ENCODE data around the gene XXYLT1. TPM values are rescaled to one million over a fixed set of nuclear protein-coding genes. Genes with fewer than 3 reads are reported as not detected.
"Not testable (repeated sequence)": the region's sequence is repeated elsewhere in the genome, so short reads cannot be mapped to it uniquely, and the experiment has no call there.

XXYLT1 gene
- total RNA-seq, 1 experiment from 2014 or later: 29.2 TPM

DNA sequence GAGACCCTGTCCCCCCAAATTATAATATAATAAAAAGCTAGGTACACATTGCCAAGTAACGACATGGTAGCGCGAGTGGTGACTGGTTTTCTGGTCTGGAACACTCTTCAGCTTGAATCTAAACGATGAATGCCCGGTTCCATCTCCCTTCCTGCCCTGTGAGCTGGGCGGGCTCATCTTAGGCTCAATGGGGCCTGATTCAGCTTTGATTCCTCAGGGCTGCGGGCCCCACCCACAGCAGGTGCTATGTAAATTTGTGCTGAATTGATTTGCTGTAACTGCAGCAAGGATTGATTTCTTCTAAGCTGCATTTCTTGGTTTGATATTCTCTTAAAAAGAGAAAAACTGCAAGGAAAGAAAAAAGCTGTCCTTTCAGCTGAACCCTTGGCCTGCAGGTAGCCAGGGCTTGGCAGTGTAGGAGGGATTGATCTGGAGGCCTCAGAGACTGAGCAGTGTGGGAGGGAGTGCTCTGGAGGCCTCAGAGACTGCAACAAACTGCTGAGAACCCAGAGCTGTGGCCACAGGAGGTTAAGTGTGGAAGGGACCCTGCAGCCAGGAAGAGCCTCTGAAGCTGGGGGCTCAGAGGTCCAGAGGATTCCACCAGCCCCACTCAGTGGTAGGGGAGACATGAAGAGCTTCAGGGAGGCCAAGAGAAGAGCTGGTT, 231.6 kb downstream of the XXYLT1 start:
- peaks cover 5% of the 10 kb centered on the region for H3K36me3 Mint-ChIP-seq (ENCODE audit: insufficient read depth, unreplicated experiment)
- no peak overlapping the region for H3K4me3 Mint-ChIP-seq (ENCODE audit: low read depth, unreplicated experiment)
- peaks cover 50% of the 10 kb centered on the region for H3K4me1 Mint-ChIP-seq (ENCODE audit: low read depth, unreplicated experiment)
- no peak for TF ChIP-seq CTCF (IDR thresholded peaks at IDR 0.05; ENCODE audit: unreplicated experiment)
- peak overlapping the region; percentile 40 for H3K27ac Mint-ChIP-seq (ENCODE audit: unreplicated experiment)
- no peaks in the 10 kb centered on the region for H3K9me3 Mint-ChIP-seq (ENCODE audit: low read depth, unreplicated experiment)
- no TSS peak for BruUV-seq (replicated peaks)
- no peaks in the 10 kb centered on the region for H3K27me3 Mint-ChIP-seq (ENCODE audit: unreplicated experiment)
- intact Hi-C loops (cut with micrococcal nuclease; ENCODE audit: unreplicated experiment): no loop called here
- CTCF ChIA-PET: interaction anchor here (2.1 kb wide), 1 partner anchor 8 kb away, joined by 7 read pairs; no protein-coding TSS in a partner anchor
- no peak for DNase-seq

DNA sequence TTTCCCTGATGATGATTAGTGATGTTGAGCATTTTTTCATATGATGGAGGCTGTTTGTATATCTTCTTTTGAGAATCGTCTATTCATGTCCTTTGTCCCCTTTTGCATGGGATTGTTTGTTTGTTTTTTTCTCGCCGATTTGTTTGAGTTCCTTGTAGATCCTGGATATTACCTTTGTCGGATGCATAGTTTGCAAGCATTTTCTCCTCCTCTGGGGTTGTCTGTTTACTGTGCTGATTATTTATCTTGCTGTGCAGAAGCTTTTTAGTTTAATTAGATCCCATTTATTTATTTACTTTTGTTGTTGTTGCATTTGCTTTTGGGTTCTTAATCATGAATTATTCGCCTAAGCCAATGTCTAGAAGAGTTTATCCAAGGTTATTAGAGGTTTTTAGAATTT, 232.8 kb downstream of the XXYLT1 start:
- Mint-ChIP-seq H3K4me1 (ENCODE audit: low read depth, unreplicated experiment) (peaks cover 52% of the 10 kb centered on the region), H3K36me3 (ENCODE audit: insufficient read depth, unreplicated experiment) (peaks cover 5% of the 10 kb centered on the region), H3K27me3 (ENCODE audit: unreplicated experiment) (no peaks in the 10 kb centered on the region), H3K4me3 (ENCODE audit: low read depth, unreplicated experiment) (no peak overlapping the region), H3K9me3 (ENCODE audit: low read depth, unreplicated experiment) (no peaks in the 10 kb centered on the region), H3K27ac (ENCODE audit: unreplicated experiment) (no peak overlapping the region)
- no peak for DNase-seq
- intact Hi-C loops (cut with micrococcal nuclease; ENCODE audit: unreplicated experiment): no loop called here
- CTCF ChIA-PET: no interaction called here
- no peak for TF ChIP-seq CTCF (IDR thresholded peaks at IDR 0.05; ENCODE audit: unreplicated experiment)
- no TSS peak for BruUV-seq (replicated peaks)

DNA sequence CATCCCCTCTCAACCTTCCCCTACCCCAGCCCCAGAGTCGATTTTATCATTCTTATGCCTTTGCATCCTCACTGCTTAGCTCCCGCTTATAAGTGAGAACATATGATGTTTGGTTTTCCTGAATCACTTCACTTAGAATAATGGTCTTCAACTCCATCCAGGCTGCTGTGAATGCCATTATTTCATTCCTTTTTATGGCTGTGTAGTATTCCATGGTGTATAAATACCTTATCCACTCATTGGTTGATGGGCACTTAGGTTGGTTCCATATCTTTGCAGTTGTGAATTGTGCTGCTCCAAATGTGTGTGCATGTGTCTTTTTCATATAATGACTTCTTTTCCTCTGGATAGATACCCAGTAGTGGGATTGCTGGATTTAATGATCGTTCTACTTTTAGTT, 233.4 kb downstream of the XXYLT1 start:
- peaks cover 52% of the 10 kb centered on the region for H3K4me1 Mint-ChIP-seq (ENCODE audit: low read depth, unreplicated experiment)
- H3K27me3 Mint-ChIP-seq (ENCODE audit: unreplicated experiment): not testable (repeated sequence)

DNA sequence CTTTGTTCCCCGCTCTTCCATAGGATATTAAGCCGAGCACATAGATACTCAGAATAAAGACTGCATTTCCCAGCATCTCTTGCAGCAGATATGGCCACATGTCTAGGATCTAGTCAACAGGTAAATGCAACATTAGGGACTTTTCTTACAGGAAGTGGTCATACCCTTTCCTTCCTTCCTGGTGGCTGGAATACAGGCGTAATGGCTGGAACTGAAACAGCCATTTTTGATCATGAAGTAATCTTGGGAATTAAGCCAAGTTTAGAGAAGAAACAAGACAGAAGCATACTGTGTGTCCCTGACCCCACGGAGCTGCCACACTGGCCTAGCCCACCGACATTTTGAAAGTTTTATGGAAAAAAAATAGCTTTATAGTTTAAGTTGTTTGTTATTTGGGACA, 234.0 kb downstream of the XXYLT1 start:
- BruUV-seq (replicated peaks): no TSS peak
- no peaks in the 10 kb centered on the region for H3K9me3 Mint-ChIP-seq (ENCODE audit: low read depth, unreplicated experiment)
- no peaks in the 10 kb centered on the region for H3K36me3 Mint-ChIP-seq (ENCODE audit: insufficient read depth, unreplicated experiment)
- no peak overlapping the region for H3K4me3 Mint-ChIP-seq (ENCODE audit: low read depth, unreplicated experiment)
- intact Hi-C loops (cut with micrococcal nuclease; ENCODE audit: unreplicated experiment): no loop called here
- no peaks in the 10 kb centered on the region for H3K27me3 Mint-ChIP-seq (ENCODE audit: unreplicated experiment)
- H3K27ac Mint-ChIP-seq (ENCODE audit: unreplicated experiment): no peak overlapping the region
- H3K4me1 Mint-ChIP-seq (ENCODE audit: low read depth, unreplicated experiment): peaks cover 52% of the 10 kb centered on the region
- TF ChIP-seq CTCF (IDR thresholded peaks at IDR 0.05; ENCODE audit: unreplicated experiment): no peak
- CTCF ChIA-PET: no interaction called here
- no peak for DNase-seq

More for the DNA sequence above, 233.4 kb downstream of the XXYLT1 start:
- H3K36me3 Mint-ChIP-seq (ENCODE audit: insufficient read depth, unreplicated experiment); intact Hi-C loops (cut with micrococcal nuclease; ENCODE audit: unreplicated experiment); H3K4me3 Mint-ChIP-seq (ENCODE audit: low read depth, unreplicated experiment); DNase-seq; H3K27ac Mint-ChIP-seq (ENCODE audit: unreplicated experiment); H3K9me3 Mint-ChIP-seq (ENCODE audit: low read depth, unreplicated experiment); BruUV-seq (replicated peaks): not testable (repeated sequence)
- CTCF ChIA-PET: interaction anchor here (0.6 kb wide), 1 partner anchor 367 kb away, joined by 5 read pairs; no protein-coding TSS in a partner anchor

GRCh38 chr3:195036574-195036973, 234.4 kb downstream of the XXYLT1 start:
- no peak for DNase-seq
- Mint-ChIP-seq H3K36me3 (ENCODE audit: insufficient read depth, unreplicated experiment) (no peaks in the 10 kb centered on the region), H3K9me3 (ENCODE audit: low read depth, unreplicated experiment) (no peaks in the 10 kb centered on the region), H3K27me3 (ENCODE audit: unreplicated experiment) (no peaks in the 10 kb centered on the region), H3K4me1 (ENCODE audit: low read depth, unreplicated experiment) (peaks cover 54% of the 10 kb centered on the region), H3K27ac (ENCODE audit: unreplicated experiment) (no peak overlapping the region), H3K4me3 (ENCODE audit: low read depth, unreplicated experiment) (no peak overlapping the region)
- intact Hi-C loops (cut with micrococcal nuclease; ENCODE audit: unreplicated experiment): no loop called here
- BruUV-seq (replicated peaks): no TSS peak
- TF ChIP-seq CTCF (IDR thresholded peaks at IDR 0.05; ENCODE audit: unreplicated experiment): no peak
- CTCF ChIA-PET: no interaction called here
